SK-N-SH (cell line): Measurements from ENCODE around the gene AURKB. TPM values are rescaled to one million over a fixed set of nuclear protein-coding genes. Genes with fewer than 3 reads are reported as not detected.

Source experiments
- CTCF ChIA-PET: fragments of 300-600, 350-600 bp; formaldehyde crosslinking; extraction: SDS; loops from one replicate; lab custom pipeline; 2021; lab: Yijun Ruan, JAX
- POLR2A ChIA-PET: fragments of 350-600 bp; sonication (Branson Sonifier 250); formaldehyde crosslinking; extraction: SDS; loops from one replicate; lab custom pipeline; 2020; ENCODE audit warnings: antibody characterized with exemption, inconsistent platforms; lab: Yijun Ruan, JAX
- DNase-seq: peaks from one replicate; pipeline ENCODE4 v3.0.0; 2012
- H2AFZ ChIP-seq: fragments of 200-600 bp; sonication (generic); 2 replicates; pipeline ENCODE4 v1.8.1; 2016; ENCODE audit warnings: antibody characterized with exemption, mild to moderate bottlenecking, low read depth
- H3F3A ChIP-seq: fragments of 200-600 bp; sonication (generic); replicated peaks from 2 replicates; pipeline ENCODE3; 2016; ENCODE audit warnings: antibody characterized with exemption, mild to moderate bottlenecking; ENCODE audit not compliant: insufficient read depth
- H3K27ac ChIP-seq, 2 experiments: fragments of 200-500 bp in 1 of 2; fragments of 200-600 bp in 1 of 2; sonication (Bioruptor generic) in 1 of 2; sonication (generic), shearing (Covaris generic) in 1 of 2; 2 replicates each; pipeline versions ENCODE4 v1.5.1 to v1.6.1; 2014 to 2016; ENCODE audit warnings: low read depth in 2 of 2, inconsistent platforms in 1 of 2, low read length in 1 of 2, mild to moderate bottlenecking in 1 of 2, mixed read lengths in 1 of 2
- H3K27me3 ChIP-seq: fragments of 200-600 bp; sonication (generic), shearing (Covaris generic); 2 replicates; pipeline ENCODE4 v1.6.1; 2016; ENCODE audit warnings: mixed run types; ENCODE audit not compliant: insufficient read depth
- H3K36me3 ChIP-seq, 2 experiments: fragments of 200-500 bp in 1 of 2; fragments of 200-600 bp in 1 of 2; sonication (Bioruptor generic) in 1 of 2; sonication (generic) in 1 of 2; replicated peaks in 1 of 2; 2 replicates each; pipeline versions ENCODE3 to v1.5.1; 2014 to 2016; ENCODE audit warnings: low read length in 1 of 2, mild to moderate bottlenecking in 1 of 2; ENCODE audit not compliant: insufficient read depth in 2 of 2, control insufficient read depth in 1 of 2
- H3K4me1 ChIP-seq, 2 experiments: fragments of 200-500 bp in 1 of 2; fragments of 200-600 bp in 1 of 2; sonication (Bioruptor generic) in 1 of 2; sonication (generic), shearing (Covaris generic) in 1 of 2; 2 replicates each; pipeline versions ENCODE4 v1.5.1 to v1.6.1; 2014 to 2016; ENCODE audit warnings: low read depth in 1 of 2, low read length in 1 of 2, mixed run types in 1 of 2; ENCODE audit not compliant: insufficient read depth in 2 of 2, control insufficient read depth in 1 of 2
- H3K4me2 ChIP-seq: fragments of 200-600 bp; sonication (generic), shearing (Covaris generic); 2 replicates; pipeline ENCODE4 v1.6.1; 2017; ENCODE audit warnings: mixed run types
- H3K4me3 ChIP-seq, 2 experiments: fragments of 200-500 bp in 1 of 2; fragments of 200-600 bp in 1 of 2; sonication (Bioruptor generic) in 1 of 2; sonication (generic), shearing (Covaris generic) in 1 of 2; 2 replicates each; pipeline versions ENCODE4 v1.5.1 to v1.8.1; 2014 to 2016; ENCODE audit warnings: low read depth in 2 of 2, inconsistent platforms in 1 of 2, low read length in 1 of 2, mild to moderate bottlenecking in 1 of 2, mixed read lengths in 1 of 2, moderate library complexity in 1 of 2
- H3K79me2 ChIP-seq: fragments of 200-600 bp; sonication (generic); 2 replicates; pipeline ENCODE4 v1.8.1; 2017; ENCODE audit warnings: mild to moderate bottlenecking; ENCODE audit not compliant: insufficient read depth
- H3K9ac ChIP-seq: fragments of 200-600 bp; sonication (generic); 2 replicates; pipeline ENCODE4 v1.6.1; 2017; ENCODE audit warnings: mixed run types
- H3K9me2 ChIP-seq: fragments of 200-600 bp; sonication (generic); 2 replicates; pipeline ENCODE4 v1.6.1; 2017; ENCODE audit warnings: mixed run types
- H3K9me3 ChIP-seq: fragments of 200-600 bp; sonication (generic); 2 replicates; pipeline ENCODE4 v1.6.1; 2017; ENCODE audit warnings: mixed run types, mild to moderate bottlenecking, moderate library complexity
- H4K20me1 ChIP-seq: fragments of 200-600 bp; sonication (generic); 2 replicates; pipeline ENCODE4 v1.6.1; 2017; ENCODE audit warnings: mild to moderate bottlenecking, mixed run types; ENCODE audit not compliant: insufficient read depth
- ELF1 ChIP-seq: IDR thresholded peaks from 2 replicates; pipeline ENCODE4 v1.4.0; 2012
- EP300 ChIP-seq, 2 experiments: IDR thresholded peaks; 2 replicates each; pipeline versions ENCODE4 v1.4.0 to v1.6.1; 2012; ENCODE audit warnings: borderline replicate concordance in 1 of 2, low read depth in 1 of 2, low read length in 1 of 2
- EZH2phosphoT487 ChIP-seq: fragments of 200-600 bp; sonication (generic); IDR thresholded peaks from 2 replicates; pipeline ENCODE4 v1.6.1; 2017; ENCODE audit warnings: low read depth, mixed run types, mild to moderate bottlenecking, antibody characterized with exemption, moderate library complexity, borderline replicate concordance
- GABPA ChIP-seq: IDR thresholded peaks from 2 replicates; pipeline ENCODE4 v1.4.0; 2012; ENCODE audit warnings: low read depth, mild to moderate bottlenecking
- GATA2 ChIP-seq: sonication (generic); formaldehyde crosslinking; IDR thresholded peaks from 2 replicates; pipeline ENCODE4 v1.5.0; 2020; ENCODE audit warnings: mild to moderate bottlenecking, missing genetic modification reagents
- MEF2A ChIP-seq: IDR thresholded peaks from 2 replicates; pipeline ENCODE4 v1.4.0; 2012; ENCODE audit warnings: low read depth, borderline replicate concordance
- NFIC ChIP-seq: IDR thresholded peaks from 2 replicates; pipeline ENCODE4 v1.4.0; 2012; ENCODE audit warnings: borderline replicate concordance
- RFX5 ChIP-seq: IDR thresholded peaks from 2 replicates; pipeline ENCODE4 v1.6.1; 2012; ENCODE audit warnings: mild to moderate bottlenecking, improper control_type of control experiment, low read length
- RXRA ChIP-seq: IDR thresholded peaks from 2 replicates; pipeline ENCODE4 v1.4.0; 2012; ENCODE audit warnings: low read depth, mild to moderate bottlenecking, borderline replicate concordance
- TAF1 ChIP-seq: IDR thresholded peaks from 2 replicates; pipeline ENCODE4 v1.6.1; 2012; ENCODE audit warnings: low read depth, mild to moderate bottlenecking, low read length, moderate library complexity, borderline replicate concordance
- TCF12 ChIP-seq: IDR thresholded peaks from 2 replicates; pipeline ENCODE4 v1.4.0; 2012
- TEAD4 ChIP-seq: IDR thresholded peaks from 2 replicates; pipeline ENCODE4 v1.4.0; 2012; ENCODE audit warnings: mild to moderate bottlenecking, borderline replicate concordance; ENCODE audit not compliant: insufficient read depth
- YY1 ChIP-seq: IDR thresholded peaks from 2 replicates; pipeline ENCODE4 v1.4.0; 2012; ENCODE audit warnings: low read depth, mild to moderate bottlenecking
- WGBS: methylation state at CpG from one replicate; pipeline ENCODE4 v1.1.6; 2017; ENCODE audit warnings: low lambda C conversion rate; 5-methylcytosine and 5-hydroxymethylcytosine counted together
- polyA plus RNA-seq, 3 experiments: library from polyadenylated mRNA; depleted of rRNA; stranded (reverse); fragments of >200 nt; gene quantifications; 2 replicates each; pipeline ENCODE4 v1.2.3, GENCODE V29; 2012
- TF ChIP-seq, protein P1 (sequence below): fragments of 150-350 bp; IDR thresholded peaks from 2 replicates; pipeline ENCODE4 v1.6.1; 2016; ENCODE audit warnings: mild to moderate bottlenecking, low read depth, low read length
- TF ChIP-seq, protein P2 (sequence below): fragments of 150-350 bp; IDR thresholded peaks from 2 replicates; pipeline ENCODE4 v1.6.1; 2017; ENCODE audit warnings: antibody characterized with exemption, low read length, low read depth, borderline replicate concordance
- TF ChIP-seq, protein P3 (sequence below): IDR thresholded peaks from 2 replicates; pipeline ENCODE4; 2012
- TF ChIP-seq, protein P4 (sequence below): IDR thresholded peaks from 2 replicates; pipeline ENCODE4 v1.6.1; 2012; ENCODE audit warnings: mild to moderate bottlenecking, low read depth, low read length, moderate library complexity
- TF ChIP-seq, protein P5 (sequence below): IDR thresholded peaks from 2 replicates; pipeline ENCODE4 v1.4.0; 2012; ENCODE audit warnings: low read depth, borderline replicate concordance
- TF ChIP-seq, protein P6 (sequence below): IDR thresholded peaks from 2 replicates; pipeline ENCODE4 v1.4.0; 2012; ENCODE audit warnings: low read depth

AURKB gene
- polyA plus RNA-seq, 1 of the 3 experiments (the other 2 are of a cell fraction), result 43.9 TPM

DNA sequence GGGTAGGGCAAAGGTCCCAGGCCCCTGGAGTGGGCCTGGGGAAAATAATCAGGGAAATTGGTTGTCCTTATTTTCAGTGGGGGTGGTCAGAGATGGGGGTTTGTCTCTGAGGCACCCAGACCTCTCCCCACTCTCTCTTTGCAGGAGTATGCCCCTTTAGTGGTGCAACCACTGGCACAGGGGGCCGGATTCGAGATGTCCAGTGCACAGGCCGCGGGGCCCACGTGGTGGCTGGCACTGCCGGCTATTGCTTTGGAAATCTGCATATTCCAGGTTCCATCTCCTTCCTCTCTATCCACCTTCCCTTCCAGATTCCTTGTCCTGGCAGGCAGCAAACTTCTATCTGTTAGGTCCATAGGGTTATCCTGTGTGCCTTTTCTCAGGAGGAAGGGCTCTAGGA is 46.3 kb upstream of the AURKB start:
- TF ChIP-seq, protein P1, sequence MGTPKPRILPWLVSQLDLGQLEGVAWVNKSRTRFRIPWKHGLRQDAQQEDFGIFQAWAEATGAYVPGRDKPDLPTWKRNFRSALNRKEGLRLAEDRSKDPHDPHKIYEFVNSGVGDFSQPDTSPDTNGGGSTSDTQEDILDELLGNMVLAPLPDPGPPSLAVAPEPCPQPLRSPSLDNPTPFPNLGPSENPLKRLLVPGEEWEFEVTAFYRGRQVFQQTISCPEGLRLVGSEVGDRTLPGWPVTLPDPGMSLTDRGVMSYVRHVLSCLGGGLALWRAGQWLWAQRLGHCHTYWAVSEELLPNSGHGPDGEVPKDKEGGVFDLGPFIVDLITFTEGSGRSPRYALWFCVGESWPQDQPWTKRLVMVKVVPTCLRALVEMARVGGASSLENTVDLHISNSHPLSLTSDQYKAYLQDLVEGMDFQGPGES, result no peak
- no peak for TF ChIP-seq YY1
- no peak for TF ChIP-seq RFX5
- TF ChIP-seq TCF12, result no peak
- no peak for TF ChIP-seq ELF1
- no peak for TF ChIP-seq TEAD4
- no peak for TF ChIP-seq TAF1
- no peak for TF ChIP-seq EP300 (IDR thresholded peaks at IDR 0.05; ENCODE audit: borderline replicate concordance in 1 of 2, low read depth in 1 of 2, low read length in 1 of 2)
- 98% methylated on average over 5 of the region's 6 CpGs for WGBS
- Histone ChIP-seq H3K27me3 (no peaks in the 10 kb centered on the region), H4K20me1 (no peaks in the 10 kb centered on the region), H3K27ac (no peak overlapping the region), H3K4me3 (no peak overlapping the region), H3F3A (peaks cover 2% of the 10 kb centered on the region), H3K79me2 (peaks cover 18% of the 10 kb centered on the region), H3K9me2 (no peaks in the 10 kb centered on the region), H3K4me1 (no peaks in the 10 kb centered on the region), H3K4me2 (no peak overlapping the region), H3K9ac (no peak overlapping the region), H3K36me3 (peaks cover 17 to 34% of the 10 kb centered on the region in 2 experiments), H3K9me3 (no peaks in the 10 kb centered on the region), H2AFZ (no peak overlapping the region)
- ChIA-PET POLR2A (no interaction called here), CTCF (interaction anchor here (1.4 kb wide), 1 partner anchor 98 kb away, joined by 3 read pairs; no protein-coding TSS in a partner anchor)
- no peak for DNase-seq

DNA sequence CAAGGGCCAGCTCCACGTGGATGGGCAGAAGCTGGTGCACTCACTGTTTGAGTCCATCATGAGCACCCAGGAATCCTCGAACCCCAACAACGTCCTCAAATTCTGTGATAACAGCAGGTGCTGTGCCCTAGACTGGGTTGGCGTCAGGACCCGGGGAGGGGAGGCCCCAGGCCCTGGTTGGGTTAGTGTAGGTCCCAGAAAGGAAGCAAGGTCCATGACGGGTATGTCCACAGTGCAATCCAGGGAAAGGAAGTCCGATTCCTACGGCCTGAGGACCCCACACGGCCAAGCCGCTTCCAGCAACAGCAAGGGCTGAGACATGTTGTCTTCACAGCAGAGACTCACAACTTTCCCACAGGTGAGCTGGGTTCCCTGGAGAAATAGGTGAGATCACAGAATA is 45.9 kb upstream of the AURKB start:
- no peaks in the 10 kb centered on the region for H3K9me3 ChIP-seq
- no peak overlapping the region for H3K27ac ChIP-seq
- no peak overlapping the region for H2AFZ ChIP-seq
- H3K4me3 ChIP-seq, result no peak overlapping the region
- no peak for DNase-seq
- 90% methylated on average over 8 of the region's 10 CpGs for WGBS
- peaks cover 2% of the 10 kb centered on the region for H3F3A ChIP-seq
- peaks cover 14 to 34% of the 10 kb centered on the region in 2 experiments for H3K36me3 ChIP-seq
- POLR2A ChIA-PET, result no interaction called here
- no peak overlapping the region for H3K9ac ChIP-seq
- no peak overlapping the region for H3K4me2 ChIP-seq
- no peaks in the 10 kb centered on the region for H3K9me2 ChIP-seq
- peaks cover 22% of the 10 kb centered on the region for H3K79me2 ChIP-seq
- CTCF ChIA-PET, result interaction anchor here (1.4 kb wide), 1 partner anchor 98 kb away, joined by 3 read pairs; no protein-coding TSS in a partner anchor
- H3K27me3 ChIP-seq, result no peaks in the 10 kb centered on the region
- H3K4me1 ChIP-seq, result no peaks in the 10 kb centered on the region
- no peaks in the 10 kb centered on the region for H4K20me1 ChIP-seq
- no peak for TF ChIP-seq MEF2A
- no peak for TF ChIP-seq ELF1
- TF ChIP-seq GATA2 (CRISPR knock-in tag), result no peak
- TF ChIP-seq GABPA, result no peak
- no peak for TF ChIP-seq RXRA
- TF ChIP-seq, protein P2, sequence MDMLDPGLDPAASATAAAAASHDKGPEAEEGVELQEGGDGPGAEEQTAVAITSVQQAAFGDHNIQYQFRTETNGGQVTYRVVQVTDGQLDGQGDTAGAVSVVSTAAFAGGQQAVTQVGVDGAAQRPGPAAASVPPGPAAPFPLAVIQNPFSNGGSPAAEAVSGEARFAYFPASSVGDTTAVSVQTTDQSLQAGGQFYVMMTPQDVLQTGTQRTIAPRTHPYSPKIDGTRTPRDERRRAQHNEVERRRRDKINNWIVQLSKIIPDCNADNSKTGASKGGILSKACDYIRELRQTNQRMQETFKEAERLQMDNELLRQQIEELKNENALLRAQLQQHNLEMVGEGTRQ, result no peak
- TF ChIP-seq TAF1, result no peak
- no peak for TF ChIP-seq EZH2phosphoT487
- TF ChIP-seq, protein P3, sequence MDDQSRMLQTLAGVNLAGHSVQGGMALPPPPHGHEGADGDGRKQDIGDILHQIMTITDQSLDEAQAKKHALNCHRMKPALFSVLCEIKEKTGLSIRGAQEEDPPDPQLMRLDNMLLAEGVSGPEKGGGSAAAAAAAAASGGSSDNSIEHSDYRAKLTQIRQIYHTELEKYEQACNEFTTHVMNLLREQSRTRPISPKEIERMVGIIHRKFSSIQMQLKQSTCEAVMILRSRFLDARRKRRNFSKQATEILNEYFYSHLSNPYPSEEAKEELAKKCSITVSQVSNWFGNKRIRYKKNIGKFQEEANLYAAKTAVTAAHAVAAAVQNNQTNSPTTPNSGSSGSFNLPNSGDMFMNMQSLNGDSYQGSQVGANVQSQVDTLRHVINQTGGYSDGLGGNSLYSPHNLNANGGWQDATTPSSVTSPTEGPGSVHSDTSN, result no peak
- TF ChIP-seq, protein P4, sequence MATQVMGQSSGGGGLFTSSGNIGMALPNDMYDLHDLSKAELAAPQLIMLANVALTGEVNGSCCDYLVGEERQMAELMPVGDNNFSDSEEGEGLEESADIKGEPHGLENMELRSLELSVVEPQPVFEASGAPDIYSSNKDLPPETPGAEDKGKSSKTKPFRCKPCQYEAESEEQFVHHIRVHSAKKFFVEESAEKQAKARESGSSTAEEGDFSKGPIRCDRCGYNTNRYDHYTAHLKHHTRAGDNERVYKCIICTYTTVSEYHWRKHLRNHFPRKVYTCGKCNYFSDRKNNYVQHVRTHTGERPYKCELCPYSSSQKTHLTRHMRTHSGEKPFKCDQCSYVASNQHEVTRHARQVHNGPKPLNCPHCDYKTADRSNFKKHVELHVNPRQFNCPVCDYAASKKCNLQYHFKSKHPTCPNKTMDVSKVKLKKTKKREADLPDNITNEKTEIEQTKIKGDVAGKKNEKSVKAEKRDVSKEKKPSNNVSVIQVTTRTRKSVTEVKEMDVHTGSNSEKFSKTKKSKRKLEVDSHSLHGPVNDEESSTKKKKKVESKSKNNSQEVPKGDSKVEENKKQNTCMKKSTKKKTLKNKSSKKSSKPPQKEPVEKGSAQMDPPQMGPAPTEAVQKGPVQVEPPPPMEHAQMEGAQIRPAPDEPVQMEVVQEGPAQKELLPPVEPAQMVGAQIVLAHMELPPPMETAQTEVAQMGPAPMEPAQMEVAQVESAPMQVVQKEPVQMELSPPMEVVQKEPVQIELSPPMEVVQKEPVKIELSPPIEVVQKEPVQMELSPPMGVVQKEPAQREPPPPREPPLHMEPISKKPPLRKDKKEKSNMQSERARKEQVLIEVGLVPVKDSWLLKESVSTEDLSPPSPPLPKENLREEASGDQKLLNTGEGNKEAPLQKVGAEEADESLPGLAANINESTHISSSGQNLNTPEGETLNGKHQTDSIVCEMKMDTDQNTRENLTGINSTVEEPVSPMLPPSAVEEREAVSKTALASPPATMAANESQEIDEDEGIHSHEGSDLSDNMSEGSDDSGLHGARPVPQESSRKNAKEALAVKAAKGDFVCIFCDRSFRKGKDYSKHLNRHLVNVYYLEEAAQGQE, result no peak
- TF ChIP-seq, protein P5, sequence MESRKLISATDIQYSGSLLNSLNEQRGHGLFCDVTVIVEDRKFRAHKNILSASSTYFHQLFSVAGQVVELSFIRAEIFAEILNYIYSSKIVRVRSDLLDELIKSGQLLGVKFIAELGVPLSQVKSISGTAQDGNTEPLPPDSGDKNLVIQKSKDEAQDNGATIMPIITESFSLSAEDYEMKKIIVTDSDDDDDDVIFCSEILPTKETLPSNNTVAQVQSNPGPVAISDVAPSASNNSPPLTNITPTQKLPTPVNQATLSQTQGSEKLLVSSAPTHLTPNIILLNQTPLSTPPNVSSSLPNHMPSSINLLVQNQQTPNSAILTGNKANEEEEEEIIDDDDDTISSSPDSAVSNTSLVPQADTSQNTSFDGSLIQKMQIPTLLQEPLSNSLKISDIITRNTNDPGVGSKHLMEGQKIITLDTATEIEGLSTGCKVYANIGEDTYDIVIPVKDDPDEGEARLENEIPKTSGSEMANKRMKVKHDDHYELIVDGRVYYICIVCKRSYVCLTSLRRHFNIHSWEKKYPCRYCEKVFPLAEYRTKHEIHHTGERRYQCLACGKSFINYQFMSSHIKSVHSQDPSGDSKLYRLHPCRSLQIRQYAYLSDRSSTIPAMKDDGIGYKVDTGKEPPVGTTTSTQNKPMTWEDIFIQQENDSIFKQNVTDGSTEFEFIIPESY, result no peak
- no peak for TF ChIP-seq RFX5
- no peak for TF ChIP-seq EP300 (IDR thresholded peaks at IDR 0.05; ENCODE audit: borderline replicate concordance in 1 of 2, low read depth in 1 of 2, low read length in 1 of 2)
- TF ChIP-seq, protein P6, sequence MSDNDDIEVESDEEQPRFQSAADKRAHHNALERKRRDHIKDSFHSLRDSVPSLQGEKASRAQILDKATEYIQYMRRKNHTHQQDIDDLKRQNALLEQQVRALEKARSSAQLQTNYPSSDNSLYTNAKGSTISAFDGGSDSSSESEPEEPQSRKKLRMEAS, result no peak
- no peak for TF ChIP-seq NFIC
- no peak for TF ChIP-seq YY1
